HCT116 (cell line): ENCODE measurements around the gene ACAP2.

Experiments used
- EGR1 ChIP-seq: IDR thresholded peaks from 2 replicates; pipeline ENCODE4 v1.6.1; 2012; ENCODE audit warnings: low read depth
- EZH2 ChIP-seq: fragments of 200-600 bp; sonication (generic); IDR thresholded peaks from 2 replicates; pipeline ENCODE4 v1.6.1; 2017; ENCODE audit warnings: antibody characterized with exemption, mixed run types
- EZH2phosphoT487 ChIP-seq: fragments of 200-600 bp; IDR thresholded peaks from 2 replicates; pipeline ENCODE4 v1.6.1; 2018; ENCODE audit warnings: antibody characterized with exemption, borderline replicate concordance
- MAX ChIP-seq: IDR thresholded peaks from 2 replicates; pipeline ENCODE4 v1.6.1; 2012
- POLR2A ChIP-seq: IDR thresholded peaks from 2 replicates; pipeline ENCODE4 v1.7.0; 2011; ENCODE audit warnings: borderline replicate concordance; ENCODE audit not compliant: insufficient read depth, insufficient read length; ENCODE audit errors: extremely low read depth
- POLR2AphosphoS5 ChIP-seq: IDR thresholded peaks from 2 replicates; pipeline ENCODE4 v1.6.1; 2011; ENCODE audit warnings: mild to moderate bottlenecking, low read depth, low read length, moderate library complexity
- RAD21 ChIP-seq: IDR thresholded peaks from 2 replicates; pipeline ENCODE4 v1.6.1; 2012; ENCODE audit warnings: low read depth, mild to moderate bottlenecking
- SRF ChIP-seq: IDR thresholded peaks from 2 replicates; pipeline ENCODE4 v1.6.1; 2012; ENCODE audit warnings: low read depth
- YY1 ChIP-seq: IDR thresholded peaks from 2 replicates; pipeline ENCODE4 v1.6.1; 2011; ENCODE audit warnings: low read length, low read depth, moderate library complexity, mild to moderate bottlenecking; ENCODE audit not compliant: insufficient replicate concordance; ENCODE audit errors: extremely low read depth
- ZBTB33 ChIP-seq: IDR thresholded peaks from 2 replicates; pipeline ENCODE4 v1.6.1; 2011; ENCODE audit warnings: mild to moderate bottlenecking, low read length, moderate library complexity; ENCODE audit not compliant: insufficient replicate concordance; ENCODE audit errors: extremely low read depth
- ZNF274 ChIP-seq: fragments of 200-500 bp; sonication (Bioruptor generic); IDR thresholded peaks from 2 replicates; pipeline ENCODE4 v1.6.1; 2014; ENCODE audit warnings: mild to moderate bottlenecking, low read depth, low read length, inconsistent platforms
- TF ChIP-seq, protein P1 (sequence below), 3 experiments: fragments of 200-600 bp in 1 of 3; sonication (generic) in 1 of 3; IDR thresholded peaks in 2 of 3; conservative IDR thresholded peaks in 1 of 3; 2 replicates each; pipeline ENCODE4 v1.5.1; 2012 to 2017; ENCODE audit warnings: low read depth in 2 of 3, low read length in 2 of 3, antibody characterized with exemption in 1 of 3, borderline replicate concordance in 1 of 3, control low read depth in 1 of 3, mild to moderate bottlenecking in 1 of 3, mixed read lengths in 1 of 3, mixed run types in 1 of 3, moderate library complexity in 1 of 3; ENCODE audit not compliant: insufficient read depth in 1 of 3

- TF ChIP-seq YY1 (no peak), MAX (no peak), ZNF274 (no peak), POLR2AphosphoS5 (no peak), EZH2 (no peak), EZH2phosphoT487 (no peak), RAD21 (no peak), ZBTB33 (no peak), POLR2A (no peak), EGR1 (no peak), SRF (no peak)
- TF ChIP-seq, protein P1, sequence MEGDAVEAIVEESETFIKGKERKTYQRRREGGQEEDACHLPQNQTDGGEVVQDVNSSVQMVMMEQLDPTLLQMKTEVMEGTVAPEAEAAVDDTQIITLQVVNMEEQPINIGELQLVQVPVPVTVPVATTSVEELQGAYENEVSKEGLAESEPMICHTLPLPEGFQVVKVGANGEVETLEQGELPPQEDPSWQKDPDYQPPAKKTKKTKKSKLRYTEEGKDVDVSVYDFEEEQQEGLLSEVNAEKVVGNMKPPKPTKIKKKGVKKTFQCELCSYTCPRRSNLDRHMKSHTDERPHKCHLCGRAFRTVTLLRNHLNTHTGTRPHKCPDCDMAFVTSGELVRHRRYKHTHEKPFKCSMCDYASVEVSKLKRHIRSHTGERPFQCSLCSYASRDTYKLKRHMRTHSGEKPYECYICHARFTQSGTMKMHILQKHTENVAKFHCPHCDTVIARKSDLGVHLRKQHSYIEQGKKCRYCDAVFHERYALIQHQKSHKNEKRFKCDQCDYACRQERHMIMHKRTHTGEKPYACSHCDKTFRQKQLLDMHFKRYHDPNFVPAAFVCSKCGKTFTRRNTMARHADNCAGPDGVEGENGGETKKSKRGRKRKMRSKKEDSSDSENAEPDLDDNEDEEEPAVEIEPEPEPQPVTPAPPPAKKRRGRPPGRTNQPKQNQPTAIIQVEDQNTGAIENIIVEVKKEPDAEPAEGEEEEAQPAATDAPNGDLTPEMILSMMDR (IDR thresholded peaks at IDR 0.05 in 2 of 3, conservative IDR thresholded peaks at IDR 0.05 in 1 of 3; ENCODE audit: borderline replicate concordance in 1 of 3, insufficient read depth in 1 of 3, low read depth in 2 of 3, low read length in 2 of 3): no peak
Observed at GRCh38 chr3:195238586-195239118, 204.2 kb downstream of the ACAP2 start.
